ENCODE data around the gene MYOF.
A peak's percentile ranks its signal among the peaks of the same experiment; 100 is the strongest.
"Not testable (repeated sequence)": the region's sequence is repeated elsewhere in the genome, so short reads cannot be mapped to it uniquely, and the experiment has no call there.

The MYOF gene

DNA sequence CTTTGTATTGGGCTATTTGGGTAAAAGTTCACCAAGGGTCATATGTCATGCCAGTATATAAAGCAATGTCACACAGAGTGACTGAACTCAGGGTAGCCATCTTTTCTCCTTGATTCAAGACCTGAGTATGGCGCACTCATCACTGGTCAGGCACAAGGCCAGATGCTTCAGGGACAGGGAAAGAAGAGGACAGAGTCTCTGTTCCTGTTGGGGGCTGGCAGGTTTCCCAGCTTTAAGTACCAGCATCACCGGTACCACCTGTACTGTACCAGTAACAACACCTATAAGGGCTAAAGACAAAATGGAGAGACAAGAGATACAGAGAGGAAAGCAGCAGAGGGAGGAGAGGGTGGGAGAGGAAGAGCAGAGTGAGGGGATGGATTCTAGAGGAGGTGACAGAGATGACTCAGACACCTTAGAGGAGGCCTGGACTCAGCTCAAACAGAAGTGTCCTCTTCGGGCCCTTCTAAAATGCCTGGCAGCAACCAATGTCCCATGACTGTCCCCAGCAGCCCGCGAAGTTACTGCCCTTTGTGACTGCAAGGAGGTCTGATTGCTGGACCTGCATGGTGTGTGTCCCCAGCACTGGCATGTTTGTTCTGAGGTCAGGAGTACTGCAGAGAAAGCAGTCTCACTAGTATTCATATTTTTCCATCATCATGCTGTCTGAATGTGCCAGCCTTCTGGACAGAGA lies 191.3 kb downstream of the MYOF start:
- no peak for DNase-seq

DNA sequence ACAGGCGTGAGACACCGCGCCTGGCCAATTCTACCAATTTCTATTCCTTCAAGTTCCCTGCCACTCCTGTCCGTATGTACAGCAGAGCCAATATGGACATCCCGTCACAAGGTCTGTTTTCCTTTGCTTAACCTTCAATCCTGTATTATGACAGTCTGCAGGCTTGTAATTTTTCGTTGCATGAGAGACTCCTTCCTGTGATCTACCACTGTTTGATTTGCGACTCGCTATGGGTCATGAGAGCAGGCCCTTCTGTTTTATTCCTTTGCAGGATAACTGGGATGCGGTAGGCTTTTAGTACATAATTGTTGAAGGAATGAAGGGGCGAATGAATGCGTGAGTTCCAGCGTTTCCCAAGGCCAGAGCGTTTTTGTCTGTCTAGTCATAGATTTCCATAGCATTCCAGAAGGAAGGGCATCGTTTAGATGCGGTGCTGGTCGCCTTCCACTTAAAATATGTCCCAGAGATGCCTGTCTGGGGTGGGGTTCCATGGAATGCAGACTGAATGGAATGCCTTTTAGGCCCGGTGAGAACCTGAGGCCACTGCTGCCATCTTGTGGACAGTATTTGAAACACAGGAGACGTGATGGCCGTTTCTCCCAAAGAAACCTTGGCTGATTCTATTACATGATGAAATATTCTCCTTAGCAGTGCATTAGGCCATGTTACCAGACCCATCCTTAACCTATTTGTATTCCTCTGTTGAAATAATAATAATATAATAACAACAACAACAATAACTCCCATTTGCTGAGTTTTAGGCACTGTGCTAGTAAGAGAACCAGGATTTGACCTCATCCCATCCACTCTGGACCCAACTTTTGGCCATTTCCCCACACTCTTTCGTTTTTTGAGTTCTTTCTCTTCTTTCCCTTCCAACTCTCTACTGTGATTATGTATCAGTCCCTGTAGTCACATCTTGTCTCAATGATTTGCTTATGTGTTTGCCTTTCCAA lies 193.2 kb downstream of the MYOF start:
- DNase-seq, result peak; percentile 59

DNA sequence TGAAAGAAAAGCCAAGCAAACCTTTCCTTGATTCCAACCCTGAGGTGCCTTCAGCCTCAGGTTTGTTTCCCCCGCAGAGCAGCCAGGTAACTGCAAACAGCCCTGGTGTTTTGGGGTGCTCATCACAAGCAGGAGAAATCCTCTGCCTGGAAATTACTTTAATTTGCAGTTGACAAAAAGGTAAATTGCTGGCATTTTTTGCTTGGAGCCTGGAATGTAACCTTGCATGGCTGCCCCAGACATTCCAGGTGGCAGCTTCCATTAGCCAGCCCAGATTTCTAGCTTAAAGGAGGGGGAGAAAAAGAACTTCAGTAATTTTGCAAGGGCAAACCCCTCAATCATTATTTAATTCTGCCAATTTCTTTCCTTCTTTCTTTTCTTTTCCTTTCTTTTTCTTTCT lies 194.4 kb downstream of the MYOF start:
- no peak for DNase-seq

DNA sequence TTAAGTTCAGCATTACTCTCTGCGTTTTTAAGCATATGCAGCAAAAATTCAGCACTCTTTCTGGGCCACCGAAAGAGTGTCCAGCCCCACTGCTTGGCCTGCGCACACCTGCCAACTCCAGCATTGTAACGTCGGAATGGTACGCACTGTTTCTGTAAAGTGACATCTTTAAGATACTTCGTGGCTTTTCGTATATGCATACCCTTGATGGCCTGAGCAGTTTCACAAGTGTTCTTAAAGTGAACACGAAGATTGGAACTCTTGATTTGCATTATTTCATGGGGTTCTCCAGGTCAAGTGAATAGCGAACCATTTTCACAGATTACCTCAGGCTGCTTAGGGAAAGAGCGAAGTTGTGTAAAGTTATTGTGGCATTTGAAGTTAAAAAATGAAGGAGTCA lies 197.9 kb downstream of the MYOF start:
- DNase-seq, result not testable (repeated sequence)

DNA sequence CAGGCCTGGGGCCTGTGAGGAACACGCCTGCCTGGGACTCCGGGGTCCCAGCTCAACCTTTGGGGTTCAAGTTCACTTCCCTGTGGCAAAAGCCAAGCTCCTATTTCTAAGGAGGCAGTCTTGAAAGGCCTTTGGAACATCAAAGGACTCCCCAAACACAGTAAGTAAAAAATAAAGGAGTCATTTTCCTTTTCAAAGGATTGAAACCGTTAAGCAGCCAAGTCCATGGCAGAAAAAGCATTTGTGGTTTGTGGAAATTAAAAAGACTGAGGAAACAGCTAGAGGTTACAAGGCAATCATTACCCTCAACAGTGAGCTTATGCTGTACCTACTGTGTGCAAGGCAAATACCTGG lies 200.8 kb downstream of the MYOF start:
- no peak for DNase-seq

DNA sequence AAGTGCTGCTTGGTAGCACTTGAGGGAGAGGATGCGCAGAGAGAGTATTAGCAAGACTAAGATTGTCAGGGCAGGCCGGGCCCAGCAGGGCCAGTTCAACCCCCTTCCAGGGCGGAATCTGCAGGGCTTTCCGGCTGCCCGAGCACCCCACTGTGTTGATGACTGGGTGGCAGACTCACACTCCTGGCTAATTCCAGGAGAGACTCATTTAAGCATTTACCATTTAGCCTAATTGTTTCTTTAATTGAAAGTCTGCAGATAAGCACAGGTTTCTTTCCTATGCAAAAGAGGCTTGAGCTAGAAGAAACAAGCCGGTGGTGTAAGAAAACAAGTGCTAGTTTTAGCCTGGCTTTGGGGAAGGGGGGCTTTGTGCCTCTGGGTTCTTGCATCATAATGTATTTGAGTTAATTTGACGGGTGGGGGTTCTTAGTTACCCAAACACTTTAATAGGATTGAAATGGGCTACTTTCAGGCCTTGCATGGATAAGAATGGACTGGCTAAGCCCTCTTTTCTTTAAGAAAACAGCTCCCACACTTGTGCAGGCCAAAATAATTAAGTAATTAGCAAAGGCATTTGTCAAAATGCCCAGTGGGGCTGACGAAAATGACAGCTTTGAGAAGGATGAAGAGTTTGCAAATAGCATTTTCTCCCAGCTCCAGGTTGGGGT lies 201.3 kb downstream of the MYOF start:
- no peak for DNase-seq

DNA sequence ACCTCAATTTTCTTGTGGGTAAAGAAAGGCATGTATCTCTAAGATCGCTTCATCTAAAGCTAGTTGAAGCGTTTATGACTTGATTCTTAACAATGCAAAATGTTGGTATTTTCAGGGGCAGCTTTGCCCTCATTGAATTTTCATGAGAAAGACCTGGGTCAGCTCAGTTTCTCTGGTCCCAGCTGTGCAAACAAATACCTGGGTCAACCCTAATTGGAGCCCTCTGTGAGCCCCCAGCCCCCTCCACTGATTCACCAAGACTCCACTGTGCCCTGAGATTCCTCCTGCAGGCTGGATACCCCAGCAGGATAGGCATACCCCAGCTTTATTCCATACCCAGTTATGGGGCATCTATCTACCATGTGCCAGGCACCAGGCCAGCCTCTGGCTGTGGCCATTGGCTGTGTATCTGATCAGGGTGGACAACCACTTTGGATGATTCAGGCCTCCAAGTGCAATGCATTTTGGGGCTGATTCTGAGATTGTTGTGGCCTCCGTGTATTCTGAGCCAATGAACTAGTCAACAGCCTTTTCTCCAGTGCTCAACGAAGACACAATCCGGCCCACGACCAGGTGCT lies 201.9 kb downstream of the MYOF start:
- DNase-seq, result no peak

DNA sequence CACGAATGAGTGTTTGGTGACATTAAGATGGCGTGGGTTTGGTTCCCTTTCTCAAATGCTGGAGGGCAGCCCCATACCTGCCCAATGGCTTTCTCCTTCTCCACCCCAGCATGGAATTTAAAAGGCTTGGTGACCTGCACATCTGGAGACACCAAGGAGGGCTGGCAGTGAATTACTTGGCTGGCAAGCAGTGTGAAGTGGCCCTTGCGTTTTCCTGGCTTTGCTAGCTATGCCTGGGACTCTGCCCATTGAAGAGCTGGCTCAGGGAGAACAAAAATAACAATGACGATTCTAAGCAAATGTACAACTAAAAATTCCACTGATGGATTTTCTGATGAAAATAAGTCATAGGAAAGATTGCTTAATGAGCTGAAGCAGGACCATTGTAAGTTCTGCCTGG lies 204.8 kb downstream of the MYOF start:
- DNase-seq, result no peak

DNA sequence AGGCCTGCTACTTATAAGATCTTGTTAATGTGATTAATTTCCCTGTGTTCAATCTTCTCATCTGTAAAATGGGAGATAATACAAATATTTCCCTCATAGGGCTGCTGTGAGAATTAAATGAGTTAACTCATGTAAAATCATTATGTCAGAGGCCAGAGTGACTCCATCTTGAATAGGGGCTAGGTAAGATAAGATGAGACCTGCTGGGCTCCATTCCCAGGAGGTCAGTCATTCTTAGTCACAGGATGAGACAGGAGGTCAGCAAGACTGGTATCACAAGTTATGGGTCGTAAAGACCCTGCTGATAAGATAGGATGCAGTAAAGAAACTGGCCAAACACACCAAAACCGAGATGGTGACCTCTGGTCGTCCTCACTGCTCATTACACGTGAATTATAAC lies 207.7 kb downstream of the MYOF start:
- no peak for DNase-seq

DNA sequence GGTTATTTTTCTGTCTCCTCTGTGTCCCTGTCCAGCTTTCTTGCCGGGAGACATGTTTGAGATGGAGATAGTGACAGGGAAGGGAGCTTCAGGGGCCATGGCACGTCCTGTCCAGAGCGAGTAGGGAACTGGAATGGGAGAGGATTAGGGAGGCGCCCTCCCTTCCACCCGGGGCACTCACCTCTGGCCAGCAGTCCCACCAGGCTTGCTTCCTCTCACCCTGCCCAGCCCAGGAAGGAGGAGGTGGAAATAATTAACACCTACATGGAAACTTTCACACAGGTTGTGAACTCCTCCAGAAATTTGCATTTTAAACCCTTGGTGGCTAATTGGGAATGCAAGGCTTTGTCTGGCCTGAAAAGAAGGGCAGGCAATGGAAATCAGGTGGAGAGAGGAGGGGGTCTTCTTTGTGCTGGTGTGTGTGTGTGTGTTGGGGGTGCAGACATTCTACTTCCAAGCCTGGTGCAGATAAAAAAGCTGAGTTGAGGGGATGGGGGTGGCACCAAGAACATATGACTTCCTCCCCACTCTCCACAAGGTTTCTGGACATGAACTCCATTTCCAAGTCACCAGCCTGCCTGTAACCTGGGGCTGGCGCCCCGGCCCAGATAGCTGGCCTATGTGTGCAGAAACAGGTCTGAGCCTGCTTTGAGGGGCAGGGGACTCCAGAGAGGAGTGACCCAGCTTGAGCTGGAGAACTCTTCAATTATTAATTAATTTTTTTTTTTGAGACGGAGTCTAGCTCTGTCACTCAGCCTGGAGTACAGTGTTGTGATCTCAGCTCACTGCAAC lies 209.1 kb downstream of the MYOF start:
- DNase-seq, result no peak

DNA sequence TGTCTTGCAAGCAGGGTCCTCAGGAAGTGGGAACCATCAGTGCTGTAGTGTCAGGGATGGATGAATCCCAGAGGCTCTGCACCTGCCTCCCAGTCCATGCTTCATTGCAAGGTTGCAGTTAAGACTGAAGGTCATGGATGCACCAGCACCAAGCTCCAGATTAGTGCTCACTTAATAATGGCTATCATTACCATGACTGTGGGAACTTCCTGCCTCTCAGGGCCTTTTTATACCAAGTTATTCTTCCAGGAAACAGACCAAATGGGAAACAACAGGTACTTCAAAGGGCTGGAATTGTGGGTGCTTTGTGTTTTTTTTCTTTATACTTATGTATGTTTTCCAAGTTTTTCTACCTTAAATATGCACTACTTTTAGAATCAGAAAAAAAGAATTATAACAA lies 210.8 kb downstream of the MYOF start:
- no peak for DNase-seq

DNA sequence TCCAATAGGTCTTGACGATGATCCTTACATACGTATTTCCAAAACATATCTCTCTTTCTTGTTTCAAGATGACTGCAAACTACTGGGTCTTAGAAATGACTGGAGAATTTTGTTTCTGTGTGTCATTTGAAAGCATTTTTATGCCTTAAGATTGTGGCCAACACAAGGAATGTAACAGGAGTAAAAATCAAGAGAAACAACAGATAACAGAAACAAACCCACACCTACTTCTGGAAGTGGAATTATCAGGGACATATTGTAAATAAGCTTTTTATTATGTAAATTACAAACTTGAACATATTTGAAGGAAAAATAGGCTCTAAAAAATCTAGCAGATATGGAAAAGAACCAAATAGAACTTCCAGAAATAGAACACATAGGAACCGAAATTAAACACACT lies 212.9 kb downstream of the MYOF start:
- DNase-seq, result no peak

DNA sequence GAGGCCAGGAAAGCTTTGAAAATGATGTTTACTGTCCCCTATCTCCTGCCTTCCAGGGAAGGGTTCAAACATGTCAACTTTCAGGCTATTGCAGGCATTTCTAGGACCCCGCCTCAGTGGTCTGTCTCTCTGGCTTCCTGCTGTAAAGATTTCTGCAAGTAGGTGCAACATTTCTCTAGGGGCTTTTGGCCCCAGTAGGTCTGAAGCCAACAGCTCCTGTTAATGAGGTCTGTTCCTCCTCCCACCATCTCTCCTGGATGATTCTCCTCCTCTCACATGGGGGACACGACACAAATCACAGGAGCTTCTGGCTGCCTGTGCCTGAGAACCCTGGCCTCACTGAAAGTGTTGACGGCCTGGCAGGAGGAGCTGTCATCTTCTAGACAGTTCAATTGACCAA lies 214.1 kb downstream of the MYOF start:
- no peak for DNase-seq

DNA sequence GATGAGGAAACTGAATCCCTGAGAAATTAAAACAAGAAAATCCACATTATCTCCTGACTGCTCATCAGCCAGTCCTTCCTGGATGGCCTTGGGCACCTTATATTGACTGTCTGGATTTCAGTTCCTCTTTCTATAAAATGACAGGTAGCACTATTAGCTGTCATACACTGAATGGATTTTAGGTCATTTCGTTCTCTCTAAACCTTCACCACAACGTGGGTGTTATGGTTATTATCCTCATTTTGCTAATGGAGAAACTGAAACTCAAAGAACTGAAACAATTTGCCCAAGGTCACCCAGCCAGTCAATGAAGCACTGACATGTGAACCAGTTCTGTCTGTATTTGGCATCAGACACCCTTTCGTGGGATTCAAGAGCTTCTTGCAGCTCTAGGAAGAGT lies 214.6 kb downstream of the MYOF start:
- DNase-seq, result no peak

DNA sequence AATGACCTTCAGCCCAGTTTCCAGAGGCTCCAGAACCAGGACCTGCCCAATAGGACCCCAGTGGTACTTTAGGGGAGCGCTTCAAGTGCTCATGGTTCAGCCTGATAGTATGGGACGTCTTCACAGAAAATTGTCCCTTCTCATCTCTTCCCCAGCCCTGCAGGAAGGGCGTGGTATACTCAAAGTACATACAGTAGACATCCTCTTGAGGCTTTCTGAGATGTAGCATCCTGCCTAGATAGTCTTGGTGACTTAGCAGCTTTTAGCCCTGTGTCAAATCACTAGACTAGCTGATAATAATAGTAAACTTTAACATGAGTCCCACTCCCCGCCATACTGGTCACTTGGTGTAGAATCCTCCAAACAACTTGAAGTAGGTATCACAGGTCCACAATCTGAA lies 215.3 kb downstream of the MYOF start:
- DNase-seq, result no peak

DNA sequence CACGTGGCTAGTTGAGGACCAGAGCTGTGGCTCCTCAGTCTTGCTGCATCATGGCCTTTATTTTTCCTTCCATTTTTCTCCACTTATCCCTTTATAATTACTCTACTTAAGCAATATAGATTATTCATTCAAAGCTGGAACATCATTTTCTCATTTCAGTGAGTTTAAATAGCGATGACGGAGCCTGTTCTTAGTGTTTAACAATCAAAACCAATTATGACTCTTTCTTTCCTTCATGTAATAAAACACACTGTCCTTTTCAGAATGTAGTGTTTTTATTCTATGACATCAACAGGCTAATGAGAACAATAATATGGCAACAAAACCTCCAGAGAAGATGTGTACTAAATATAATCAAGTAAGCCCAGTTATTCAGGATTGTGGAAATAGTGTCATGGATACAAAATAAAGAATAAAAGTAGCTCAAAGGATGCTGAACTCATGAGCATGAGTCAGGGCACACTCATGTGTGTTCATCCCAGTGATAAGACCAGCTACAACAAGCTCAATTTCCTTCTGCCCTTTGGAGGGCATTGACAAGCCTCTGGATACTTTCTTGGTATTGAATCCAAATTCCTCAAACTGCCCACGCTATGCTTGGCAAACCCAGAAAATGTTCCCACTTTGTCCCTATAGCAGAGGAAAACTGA lies 220.0 kb downstream of the MYOF start:
- DNase-seq, result no peak

DNA sequence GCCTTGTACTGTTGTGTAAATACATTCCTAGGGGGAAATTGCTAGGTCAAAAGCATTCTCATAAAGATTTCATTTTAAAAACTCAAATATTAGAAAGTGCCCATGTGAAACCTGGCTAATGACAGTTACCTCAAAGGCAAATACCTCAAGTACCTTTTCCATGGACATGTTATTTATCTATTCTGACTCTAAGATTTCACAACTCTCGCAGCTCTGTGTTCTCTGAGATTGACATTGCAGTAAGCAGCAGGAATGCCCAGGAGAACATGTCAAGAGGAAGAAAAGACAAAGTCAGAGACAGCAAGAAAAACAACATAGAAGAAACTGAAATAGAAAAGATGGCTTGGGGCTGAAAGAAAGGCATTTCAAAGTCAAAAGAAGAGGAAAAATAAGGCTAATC lies 221.0 kb downstream of the MYOF start:
- DNase-seq, result no peak

DNA sequence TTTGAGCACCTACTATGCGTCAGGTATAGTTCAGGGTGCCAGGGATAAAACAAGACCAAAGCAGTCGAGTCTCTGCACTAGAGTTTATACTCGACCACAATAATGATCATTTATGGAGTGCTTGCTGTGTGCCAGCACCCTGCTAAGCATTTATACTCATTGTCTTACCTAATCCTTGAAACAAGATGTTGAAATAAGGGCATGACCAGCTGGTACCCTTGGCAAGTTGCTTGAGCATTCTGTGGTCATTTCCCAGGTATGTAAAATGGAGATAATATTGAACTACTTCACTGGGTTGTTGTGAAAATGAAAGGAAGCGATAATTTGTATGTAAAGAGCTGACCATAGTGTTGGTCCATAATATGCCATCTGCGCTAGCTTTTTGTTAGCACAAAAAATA lies 223.0 kb downstream of the MYOF start:
- DNase-seq, result no peak
